HG02981 (cell line): ENCODE data around the gene STARD4.
A peak's percentile ranks its signal among the peaks of the same experiment; 100 is the strongest.

Source experiments
- ATAC-seq: cut with Tn5 transposase; IDR thresholded peaks from one replicate; pipeline ENCODE4 v1.9.1; 2021; ENCODE audit warnings: mild to moderate bottlenecking, moderate library complexity; ENCODE audit not compliant: unreplicated experiment

The STARD4 gene

DNA sequence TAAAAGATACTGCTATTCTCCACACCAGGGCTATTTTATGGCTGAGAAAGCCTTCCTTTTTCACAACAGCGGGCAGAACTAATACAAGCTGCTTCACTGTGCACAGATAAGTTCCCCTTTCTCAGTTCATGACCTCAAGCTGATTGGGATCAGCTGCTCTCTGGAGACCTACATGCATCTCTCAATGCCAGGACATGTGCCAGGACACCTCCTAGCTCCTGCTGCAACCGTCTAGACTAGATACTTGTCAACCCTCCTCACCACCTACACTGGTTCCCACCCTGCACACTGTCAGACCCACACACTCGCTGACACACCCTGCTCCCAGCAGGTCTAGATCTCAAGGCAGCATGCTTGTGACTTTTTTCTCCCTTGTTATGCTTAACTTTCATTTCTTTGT is 39.8 kb downstream of the STARD4 start:
- ATAC-seq, result peak; percentile 75

DNA sequence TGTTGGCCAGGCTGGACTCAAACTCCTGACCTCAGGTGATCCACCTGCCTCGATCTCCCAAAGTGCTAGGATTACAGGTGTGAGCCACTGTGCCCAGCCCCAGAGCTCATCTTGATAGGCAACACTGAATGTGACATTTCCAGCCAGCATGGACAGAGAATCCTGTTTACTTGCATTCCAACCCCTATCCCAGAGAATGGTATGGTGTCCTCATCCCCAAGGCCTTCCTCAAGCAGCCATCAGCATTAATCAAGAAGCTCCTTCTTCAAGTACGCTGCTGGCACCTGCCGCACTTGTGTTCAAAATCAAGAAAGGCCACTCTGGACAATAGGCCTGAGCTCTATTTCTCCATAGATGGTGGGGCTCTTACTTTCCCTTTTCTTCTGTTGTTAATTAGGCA is 40.2 kb downstream of the STARD4 start:
- no peak for ATAC-seq

DNA sequence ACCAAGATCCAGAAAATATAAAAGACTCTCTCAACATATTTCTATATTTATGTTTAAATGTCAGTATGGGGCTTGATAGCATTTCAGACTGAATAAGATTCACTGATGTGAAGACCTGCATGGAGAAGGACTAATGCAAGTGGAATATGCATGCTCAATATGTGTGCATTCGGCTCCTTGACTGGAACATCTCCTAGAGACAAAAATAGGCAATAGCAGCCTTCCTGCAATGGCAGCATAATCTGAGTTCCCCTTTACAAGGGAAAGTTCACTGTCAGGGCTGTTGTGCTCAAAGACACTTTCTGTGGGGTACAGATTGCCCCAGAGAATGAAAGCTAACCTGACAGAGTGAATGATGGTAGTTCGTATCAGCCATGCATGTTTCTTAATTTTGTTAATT is 42.4 kb downstream of the STARD4 start:
- no peak for ATAC-seq

DNA sequence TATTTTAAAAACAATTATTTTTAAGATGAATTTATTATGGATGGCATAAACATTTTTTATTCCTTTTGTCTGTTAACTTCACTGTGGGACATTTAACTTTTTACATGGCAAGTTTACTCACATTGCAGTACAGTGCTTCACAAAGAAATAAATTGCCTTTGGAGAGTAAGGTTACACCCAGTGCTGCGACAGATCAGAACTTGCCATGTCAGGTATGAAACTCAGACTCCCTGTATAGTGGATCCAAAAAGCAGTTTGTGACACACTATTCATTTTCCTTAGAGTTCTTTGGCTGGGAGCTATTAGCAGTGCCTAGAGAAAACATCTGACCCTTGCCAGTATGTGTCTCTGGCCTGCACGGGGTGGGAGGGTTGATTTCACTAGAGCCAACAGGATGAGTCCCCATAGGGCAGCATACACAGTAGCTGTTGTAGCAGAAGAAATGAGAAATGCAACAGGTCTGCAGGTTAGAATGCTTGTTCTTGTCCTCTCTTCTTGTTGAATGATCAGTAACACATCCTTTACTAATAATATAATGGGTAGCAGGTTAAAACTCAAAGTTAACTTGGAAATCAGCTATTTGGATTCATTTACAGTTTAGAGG is 42.9 kb downstream of the STARD4 start:
- no peak for ATAC-seq

DNA sequence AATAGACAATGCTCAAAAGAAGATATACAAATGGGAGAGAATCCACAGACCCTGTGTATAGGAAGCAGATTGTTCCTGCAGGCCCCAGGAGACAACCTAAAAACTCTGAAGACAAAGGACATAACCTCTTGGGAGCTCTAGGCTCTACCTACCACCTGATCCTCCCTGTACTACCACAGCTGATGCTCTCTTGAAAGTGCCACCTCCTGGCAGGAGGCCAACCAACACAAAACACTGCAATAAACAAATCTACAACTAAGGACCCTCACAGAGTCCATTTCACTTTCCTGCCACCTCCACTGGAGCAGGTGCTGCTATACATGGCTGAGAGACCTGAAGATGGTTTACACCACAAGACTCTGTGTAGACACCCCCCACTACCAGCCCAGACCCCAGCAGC is 49.0 kb downstream of the STARD4 start:
- no peak for ATAC-seq

DNA sequence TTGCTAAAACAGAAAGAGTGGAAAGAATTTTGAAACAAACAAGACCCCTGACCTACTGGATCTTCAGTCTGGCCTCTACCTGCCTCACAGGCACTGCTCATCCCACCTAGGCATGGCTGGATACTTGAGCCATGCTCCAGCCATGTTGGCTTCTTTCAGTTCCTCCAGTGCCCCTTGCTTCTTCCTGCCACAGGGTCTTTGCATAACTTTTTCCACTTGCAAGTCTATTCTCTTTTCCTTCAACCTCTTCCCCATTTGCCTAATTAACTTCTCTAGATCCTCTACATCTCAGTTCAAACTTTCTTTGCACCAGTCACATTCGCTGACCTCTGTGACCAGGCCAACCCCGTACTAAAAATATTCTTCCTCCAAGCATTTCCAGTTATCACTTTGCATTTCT is 50.4 kb downstream of the STARD4 start:
- ATAC-seq, result no peak

DNA sequence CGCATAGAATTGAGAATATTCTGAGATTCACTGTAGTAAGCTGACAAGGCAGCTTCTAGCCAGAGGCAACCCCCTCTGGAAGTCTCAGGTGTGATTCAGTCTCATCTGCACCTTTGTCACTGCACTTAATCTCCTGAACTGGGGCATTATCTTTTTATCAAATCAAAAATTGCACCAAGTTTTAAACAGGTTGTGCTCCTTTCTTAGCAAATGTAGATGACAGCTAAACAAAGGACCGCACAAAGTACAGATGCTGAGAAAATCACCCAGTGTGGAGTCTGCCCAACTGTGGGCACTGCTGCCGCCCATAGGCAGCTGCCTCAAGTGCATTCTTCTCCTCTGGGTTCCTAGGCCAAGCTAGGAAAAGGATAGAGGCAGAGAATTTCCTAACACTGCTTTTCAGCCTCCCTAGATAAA is 51.1 kb downstream of the STARD4 start:
- ATAC-seq, result no peak

DNA sequence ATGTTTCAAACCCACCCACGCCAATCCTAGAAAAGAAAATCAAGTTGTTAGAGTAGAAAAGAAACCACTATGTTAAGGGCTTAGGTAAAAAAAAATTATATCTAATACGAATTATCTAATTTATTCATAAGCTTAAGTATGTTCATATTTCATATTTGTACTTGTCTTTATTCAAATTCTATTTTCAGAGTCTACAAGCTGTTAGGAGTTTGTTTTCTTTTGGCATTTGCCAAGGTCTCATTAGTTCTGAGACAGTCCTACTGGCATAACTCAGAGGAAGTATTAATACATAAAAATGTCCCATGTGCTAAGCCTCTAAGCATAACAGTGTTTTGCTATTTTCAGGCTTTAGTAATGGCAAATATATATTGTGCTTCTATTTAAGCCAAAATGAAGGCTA is 57.6 kb downstream of the STARD4 start:
- ATAC-seq, result no peak

DNA sequence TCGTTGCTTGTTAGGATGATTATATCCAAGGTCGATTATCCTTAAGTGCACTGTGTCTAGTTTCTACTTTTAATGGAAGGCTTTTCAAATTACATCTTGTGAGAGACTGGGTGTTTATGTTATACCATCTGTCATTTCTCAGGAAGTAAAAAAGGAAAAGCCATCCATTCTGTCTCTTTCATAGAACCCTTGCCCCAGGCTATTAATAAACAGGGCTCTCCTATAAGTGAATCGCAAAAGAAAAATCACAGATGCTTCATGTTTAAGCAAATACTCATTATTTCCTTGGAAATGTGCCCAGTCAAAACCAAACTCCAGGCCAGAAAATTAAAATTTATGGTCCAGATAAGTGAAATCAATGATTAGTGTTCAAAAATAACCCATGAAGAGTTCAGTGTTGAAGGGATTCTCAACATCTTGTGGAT is 58.1 kb downstream of the STARD4 start:
- no peak for ATAC-seq

DNA sequence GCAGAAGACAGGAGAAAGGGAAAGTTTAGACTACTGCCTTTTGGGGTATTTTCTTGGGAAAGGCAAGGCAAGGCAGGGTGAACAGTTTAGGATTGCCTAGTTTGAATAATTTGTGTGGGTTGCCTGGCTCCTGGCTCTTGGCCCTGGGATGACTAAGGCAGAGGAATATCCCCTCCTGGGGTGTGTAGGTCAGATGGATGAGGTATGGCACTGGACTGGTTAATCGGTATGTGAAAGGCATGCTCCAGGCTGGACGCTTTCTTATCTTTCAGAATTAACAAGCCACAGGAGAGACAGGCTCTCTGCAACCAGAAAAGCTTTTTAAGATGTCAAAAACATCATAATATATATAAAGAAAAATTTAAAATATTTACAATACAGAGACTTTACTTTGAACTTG is 58.6 kb downstream of the STARD4 start:
- ATAC-seq, result no peak

DNA sequence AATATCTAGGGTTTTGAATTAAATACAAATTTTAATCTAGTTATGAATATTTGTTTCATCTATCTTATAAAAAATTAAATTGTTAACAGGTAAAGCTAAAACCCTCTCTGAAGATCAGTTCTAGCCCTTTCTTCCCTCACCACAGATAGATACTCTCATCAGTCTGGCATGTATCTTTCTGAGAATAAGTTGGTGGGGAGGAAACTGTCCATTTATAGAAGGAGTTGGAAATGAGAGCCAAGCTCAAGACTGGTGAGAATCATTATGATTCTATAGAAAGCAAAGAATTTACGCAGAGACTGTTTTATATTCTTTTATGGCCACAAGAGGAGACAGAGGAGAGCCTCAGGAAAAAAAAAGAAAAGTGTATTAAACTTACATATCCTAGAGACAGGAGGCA is 59.0 kb downstream of the STARD4 start:
- ATAC-seq, result no peak

DNA sequence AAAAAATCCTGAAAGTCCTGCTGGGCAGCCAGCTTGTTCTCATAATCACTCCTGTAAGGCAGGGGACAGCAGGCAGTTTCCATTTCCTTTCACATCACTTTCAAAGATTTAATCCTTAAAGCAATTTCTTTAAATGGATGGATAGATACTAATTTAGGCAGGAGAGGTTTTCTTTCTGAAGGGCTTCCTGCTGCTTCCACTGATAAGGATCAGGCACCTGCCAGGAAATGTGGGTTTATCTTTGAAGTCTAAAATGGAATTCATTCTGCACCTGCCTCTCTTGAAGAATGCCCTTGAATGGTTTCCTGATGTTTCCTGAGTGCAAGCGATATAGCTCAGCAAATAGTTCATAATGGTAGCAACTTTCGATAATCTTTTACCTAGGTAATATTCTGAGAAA is 64.5 kb downstream of the STARD4 start:
- no peak for ATAC-seq

DNA sequence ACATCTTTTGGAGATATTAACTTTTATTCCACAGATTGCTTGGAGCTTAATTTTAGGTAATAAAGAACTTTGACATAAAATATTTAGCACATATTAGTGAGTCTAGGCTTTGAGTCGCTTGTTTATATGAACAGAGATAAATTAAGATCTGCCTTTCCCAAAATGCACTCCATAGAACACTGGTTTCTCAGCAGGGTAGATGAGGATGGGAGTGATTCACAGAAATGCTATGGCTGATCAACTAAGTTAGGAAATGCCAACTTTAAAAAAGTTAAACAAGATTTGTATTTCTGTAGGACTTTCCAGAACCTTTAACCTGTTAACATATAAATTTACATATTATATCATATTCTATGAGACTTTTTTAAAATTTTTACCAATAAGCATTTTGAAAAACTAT is 65.2 kb downstream of the STARD4 start:
- ATAC-seq, result no peak
